ENCODE measurements around the gene LITAFD.
"Not testable (repeated sequence)": the region's sequence is repeated elsewhere in the genome, so short reads cannot be mapped to it uniquely, and the experiment has no call there.

Gene LITAFD

GRCh38 chr16:8855972-8856371 is 26.2 kb upstream of the LITAFD start:
- no peak for DNase-seq (ENCODE audit: low read depth in 2 of 2)

DNA sequence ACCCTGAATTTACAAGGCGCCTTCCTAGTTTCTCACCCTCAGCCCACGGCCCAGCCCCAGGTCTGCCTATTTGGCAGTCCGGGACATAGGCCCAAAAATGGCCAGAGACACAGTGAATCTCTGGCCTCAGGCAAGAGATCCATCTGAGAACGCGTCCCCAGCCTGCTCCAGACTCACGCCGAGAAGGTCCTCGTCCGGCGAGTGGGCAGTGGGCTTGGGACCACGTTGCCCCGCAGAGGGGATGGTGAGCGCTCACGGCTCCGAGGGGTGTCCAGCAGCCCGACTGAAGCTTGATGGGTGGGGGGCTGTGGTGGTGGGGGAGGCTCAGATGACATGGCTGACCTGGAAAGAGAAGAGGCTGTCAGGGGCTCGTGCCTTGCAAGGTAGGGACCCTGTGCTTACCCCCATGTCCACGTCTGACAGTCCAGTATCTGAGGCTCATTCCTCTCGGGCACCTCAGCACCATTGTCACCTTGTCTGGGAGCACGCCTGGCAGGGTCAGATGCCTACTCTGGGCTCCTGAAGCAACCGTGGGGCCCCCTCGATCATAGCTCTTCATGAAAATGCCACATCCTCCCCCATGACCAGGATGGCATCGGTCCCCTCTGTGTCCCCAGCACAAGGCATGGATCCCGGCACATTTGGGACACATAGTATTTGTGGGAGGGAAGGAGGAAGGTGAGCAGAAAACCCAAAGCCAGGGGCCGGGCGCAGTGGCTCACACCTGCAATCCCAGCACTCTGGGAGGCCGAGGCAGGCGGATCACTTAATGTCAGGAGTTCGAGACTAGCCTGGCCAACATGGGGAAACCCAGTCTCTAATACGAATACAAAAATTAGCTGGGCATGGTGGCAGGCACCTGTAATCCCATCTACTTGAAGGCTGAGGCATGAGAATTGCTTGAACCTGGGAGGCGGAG is 22.9 kb upstream of the LITAFD start:
- DNase-seq (ENCODE audit: low read depth in 2 of 2) = no peak

GRCh38 chr16:8859913-8860881 is 22.0 kb upstream of the LITAFD start:
- DNase-seq (ENCODE audit: low read depth in 2 of 2) = no peak

GRCh38 chr16:8861563-8862308 is 20.4 kb upstream of the LITAFD start:
- no peak for DNase-seq (ENCODE audit: low read depth in 2 of 2)

DNA sequence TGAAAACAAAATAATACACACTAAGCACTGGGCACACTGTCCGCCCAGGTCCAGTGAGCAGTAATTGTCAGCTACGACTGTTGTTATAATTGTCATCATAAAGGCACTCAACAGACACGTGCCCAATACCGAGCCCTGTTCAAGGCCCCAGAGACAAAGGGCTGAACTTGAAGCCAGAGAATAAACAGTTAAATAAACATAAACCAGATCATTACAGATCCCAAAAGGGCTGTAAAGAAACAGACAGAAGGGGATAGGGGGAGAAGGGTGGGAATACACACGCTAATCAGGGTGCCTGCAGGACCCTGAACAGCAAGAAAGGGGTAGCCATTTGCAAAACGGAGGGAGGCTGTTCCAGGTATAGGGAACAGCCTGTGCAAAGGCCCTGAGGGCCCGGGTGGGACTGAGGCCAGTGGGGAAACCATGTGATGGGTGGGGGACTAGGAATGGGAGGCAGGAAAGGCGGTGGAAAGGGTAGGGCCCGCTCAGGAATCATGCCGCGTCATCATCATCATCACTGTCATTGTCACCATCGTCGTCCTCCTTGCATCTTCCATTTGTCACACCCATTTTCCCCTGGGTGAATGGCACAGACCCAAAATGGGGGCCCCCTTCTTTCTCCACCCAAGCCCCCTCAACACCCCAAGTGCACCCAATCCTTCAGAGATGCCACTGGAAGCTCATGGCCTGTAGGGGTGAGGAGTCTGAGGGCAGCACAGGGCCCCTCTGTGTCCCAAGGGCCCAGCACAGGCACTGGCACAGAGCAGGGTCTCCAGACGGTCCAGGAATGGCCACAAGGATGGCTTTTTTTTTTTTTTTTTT is 19.6 kb upstream of the LITAFD start:
- no peak for DNase-seq (ENCODE audit: low read depth in 2 of 2)

- no peak for DNase-seq (ENCODE audit: low read depth in 2 of 2)
Observed at GRCh38 chr16:8863594-8864424, 18.3 kb upstream of the LITAFD start.

DNA sequence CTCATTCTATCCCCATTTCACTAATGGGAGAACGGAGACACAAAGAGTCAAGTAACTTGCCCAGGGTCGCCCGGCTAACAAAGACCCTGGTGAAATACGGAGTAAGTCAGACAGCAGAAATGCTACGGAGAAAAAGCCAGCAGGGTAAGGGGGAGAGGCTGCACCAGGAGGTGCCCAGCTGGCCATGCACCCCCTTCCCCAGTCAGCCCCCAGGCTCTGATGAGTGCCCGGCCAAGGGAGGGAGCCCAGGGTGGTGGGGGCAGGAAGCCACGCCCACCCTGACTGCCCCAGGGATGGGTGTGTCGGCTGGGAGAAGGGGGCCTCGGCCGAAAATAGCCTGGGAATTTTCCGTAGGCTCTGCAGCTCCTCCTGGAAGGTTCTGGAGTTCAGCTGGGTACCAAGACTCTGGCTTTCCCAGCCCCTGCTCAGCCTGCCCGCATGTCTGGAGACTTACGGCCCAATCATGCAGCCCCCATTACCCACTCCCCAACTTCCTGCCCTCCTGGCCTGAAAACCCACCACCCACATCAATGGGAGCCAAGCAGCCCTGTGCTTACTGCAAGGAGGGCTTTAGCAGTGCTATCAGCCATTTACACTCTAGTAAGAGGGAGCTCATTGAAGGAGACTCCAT is 17.6 kb upstream of the LITAFD start:
- no peak for DNase-seq (ENCODE audit: low read depth in 2 of 2)

DNA sequence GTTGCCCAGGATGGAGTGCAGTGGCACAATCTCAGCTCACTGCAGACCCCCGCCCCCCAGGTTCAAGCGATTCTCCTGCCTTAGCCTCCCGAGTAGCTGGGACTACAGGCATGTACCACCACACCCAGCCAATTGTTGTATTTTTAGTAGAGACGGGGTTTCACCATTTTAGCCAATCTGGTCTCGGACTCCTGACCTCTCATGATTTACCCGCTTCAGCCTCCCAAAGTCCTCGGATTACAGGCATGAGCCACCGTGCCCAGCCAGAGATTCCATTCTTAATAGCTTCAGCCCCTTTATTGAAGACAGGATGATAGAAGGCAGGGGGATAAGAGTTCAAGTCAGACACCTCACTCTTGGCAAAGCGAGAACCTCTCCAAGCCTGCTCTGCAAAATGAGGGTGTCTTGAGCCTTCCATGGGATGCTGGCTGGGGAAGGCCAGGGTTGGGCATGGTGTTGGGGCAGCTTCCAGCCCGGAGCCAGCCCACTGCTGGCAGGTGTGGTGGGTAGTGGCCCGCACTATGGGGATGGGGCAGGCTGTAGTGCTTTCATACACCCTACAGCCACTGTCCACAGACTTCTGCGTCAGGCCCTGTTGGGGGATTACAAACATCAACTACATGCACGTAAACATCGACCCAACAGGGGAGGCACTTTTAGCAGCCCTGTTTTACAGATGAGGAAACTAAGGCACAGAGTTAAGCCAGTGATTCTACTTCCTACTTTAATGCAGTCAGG is 16.8 kb upstream of the LITAFD start:
- no peak for DNase-seq (ENCODE audit: low read depth in 2 of 2)

DNA sequence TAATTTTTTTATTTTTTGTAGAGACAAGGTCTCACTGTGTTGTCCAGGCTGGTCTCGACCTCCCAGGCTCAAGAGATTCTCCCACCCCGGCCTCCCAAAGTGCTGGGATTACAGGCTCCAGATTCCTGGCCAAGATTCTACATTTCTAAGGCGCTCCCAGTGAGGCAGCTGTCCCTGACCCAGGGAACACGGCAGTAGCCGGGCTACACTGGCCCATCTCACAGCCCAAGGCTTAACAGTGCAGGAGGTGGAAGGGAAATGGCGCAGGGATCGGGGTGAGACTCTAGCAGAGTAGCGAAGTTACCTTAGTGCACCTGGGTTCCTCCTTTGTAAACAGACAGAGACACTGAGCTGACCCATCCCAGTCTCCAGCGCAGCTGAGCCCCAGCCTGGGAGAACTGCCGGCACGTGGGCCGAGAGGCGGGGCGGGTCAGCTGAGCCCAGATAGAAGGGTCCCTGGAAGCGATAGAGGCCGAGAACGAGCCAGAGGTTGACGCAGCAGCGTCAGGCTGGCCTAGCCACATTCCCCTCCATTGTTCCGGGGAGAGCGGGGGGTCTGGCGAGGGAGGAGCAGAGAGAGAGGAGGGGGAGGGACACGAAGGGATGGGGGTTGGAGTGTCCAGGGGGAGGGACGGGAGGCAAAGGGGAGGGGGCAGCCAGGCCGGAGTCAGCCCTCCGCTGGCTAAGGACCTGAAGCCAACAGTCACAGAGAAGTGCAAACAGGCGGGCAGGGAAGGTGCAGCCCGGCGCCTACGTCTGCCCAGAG is 15.8 kb upstream of the LITAFD start:
- DNase-seq (ENCODE audit: low read depth in 2 of 2) = no peak

DNA sequence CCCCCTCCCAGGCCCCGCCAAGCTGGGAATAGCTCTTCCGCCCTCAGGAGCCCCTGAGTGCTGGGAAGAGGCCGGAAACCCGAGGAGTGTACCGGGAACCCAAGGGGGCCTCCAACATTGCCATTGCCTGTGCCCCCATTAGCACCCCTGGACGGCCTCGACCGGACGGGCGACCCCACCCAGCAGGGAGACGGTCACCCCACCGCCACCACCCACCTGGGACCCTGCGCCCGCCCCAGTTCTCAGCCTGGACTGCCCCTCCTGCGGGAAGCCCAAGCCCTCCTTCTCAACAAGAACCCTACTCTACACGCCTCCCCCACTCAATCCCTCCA is 15.3 kb upstream of the LITAFD start:
- no peak for DNase-seq (ENCODE audit: low read depth in 2 of 2)

DNA sequence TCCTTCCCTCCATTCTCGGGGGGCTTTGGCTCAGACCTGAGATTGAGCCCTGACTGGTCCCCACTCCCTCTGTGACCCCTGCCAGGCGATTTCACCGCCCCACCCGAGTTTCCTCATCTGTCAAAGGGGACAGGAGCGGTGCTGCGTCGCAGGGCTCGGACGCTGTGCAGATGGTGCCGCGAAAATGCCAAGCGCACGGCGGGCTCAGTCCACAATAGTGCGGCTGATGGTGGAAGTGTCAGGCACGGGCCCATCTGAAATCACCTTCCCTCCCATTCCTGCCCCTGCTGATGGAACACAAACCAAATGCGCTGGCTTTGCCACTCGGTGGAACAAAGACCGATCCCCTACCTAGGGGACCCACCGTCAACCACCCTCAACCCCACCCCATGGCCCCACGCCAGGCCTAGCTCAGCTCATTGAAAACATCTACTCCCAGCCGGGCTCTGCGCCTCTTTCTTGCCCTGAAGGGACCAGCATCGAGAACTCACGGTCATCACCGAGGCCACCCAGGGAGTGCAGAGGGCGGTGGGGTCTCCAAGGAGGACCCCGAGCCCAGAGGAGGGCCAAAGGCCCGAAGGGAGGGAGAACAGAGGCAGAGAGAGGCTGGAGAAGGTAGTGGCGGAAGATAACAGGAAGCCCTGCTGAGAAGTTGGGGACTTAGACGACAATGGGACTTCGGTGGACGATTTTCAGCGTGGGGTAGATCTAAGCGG is 14.8 kb upstream of the LITAFD start:
- DNase-seq (ENCODE audit: low read depth in 2 of 2) = no peak

DNA sequence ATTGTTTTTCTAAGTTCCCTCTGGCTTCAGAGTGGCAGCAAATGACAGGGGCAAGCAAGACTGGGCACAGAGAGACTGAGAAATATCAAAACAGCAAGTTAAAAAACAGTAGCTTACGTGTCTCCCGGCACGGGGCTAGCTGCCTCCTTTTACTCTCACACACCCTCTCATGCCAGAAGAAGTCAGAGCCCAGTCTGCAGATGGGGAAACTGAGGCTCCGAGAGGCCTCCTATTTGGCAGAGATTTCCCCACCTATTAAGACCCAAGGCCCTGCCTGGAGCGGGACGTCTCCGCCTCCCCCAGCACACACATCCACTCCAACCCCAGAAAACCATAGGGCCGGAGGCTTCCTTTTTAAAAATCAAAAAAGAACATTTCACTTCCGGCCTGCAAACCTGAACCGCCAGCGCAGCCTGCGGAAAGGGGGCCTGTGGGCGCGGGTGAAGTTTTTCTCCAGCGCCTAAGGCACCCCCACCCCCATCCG is 14.2 kb upstream of the LITAFD start:
- DNase-seq (ENCODE audit: low read depth in 2 of 2) = no peak

- DNase-seq (ENCODE audit: low read depth in 2 of 2) = peak; percentile 72 to 86
Observed at GRCh38 chr16:8868416-8869211, 13.5 kb upstream of the LITAFD start, which contains the start of gene CARHSP1. Gene CARHSP1 (minus strand): TSS chr16:8869006. CDS start chr16:8859328, 9,678 bp downstream.

DNA sequence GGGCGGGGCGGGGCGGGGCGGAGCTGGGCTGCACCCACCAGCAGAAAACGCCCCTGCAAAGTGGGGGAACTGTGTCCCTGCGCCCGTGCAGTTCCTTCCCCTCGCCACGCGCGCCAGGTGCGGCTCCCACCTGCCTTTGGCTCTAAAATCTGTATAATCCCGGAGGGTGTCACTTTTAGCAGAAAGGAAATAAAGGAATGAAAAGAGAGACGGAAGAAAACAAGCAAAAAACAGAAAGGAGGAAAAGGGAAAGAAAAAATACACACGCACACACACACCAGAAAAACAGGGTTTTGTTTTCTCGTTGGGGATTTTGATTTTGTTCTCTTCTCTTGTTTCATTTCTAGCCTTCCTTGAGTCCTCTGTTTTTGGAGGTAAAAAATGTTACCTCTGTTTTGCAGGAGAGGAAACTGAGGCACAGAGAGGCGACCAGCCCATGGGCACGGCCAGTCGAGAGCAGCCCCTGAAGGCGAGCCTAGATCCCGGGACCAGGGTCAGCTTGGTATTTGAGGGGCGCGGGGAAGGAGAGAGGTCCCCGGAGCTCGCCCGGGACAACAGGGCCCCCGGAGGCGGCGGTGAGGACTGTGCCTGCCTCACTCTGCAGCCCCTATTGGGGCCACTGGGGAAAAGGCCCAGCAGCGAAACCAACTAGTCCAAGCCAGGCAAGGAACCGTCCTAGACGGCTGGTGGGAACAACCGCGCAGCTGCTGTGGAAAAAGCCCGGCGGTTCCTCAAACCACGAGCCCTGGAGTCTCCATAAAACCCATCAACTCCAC is 12.8 kb upstream of the LITAFD start:
- no peak for DNase-seq (ENCODE audit: low read depth in 2 of 2)

GRCh38 chr16:8869988-8870241 is 12.2 kb upstream of the LITAFD start:
- DNase-seq (ENCODE audit: low read depth in 2 of 2) = not testable (repeated sequence)

DNA sequence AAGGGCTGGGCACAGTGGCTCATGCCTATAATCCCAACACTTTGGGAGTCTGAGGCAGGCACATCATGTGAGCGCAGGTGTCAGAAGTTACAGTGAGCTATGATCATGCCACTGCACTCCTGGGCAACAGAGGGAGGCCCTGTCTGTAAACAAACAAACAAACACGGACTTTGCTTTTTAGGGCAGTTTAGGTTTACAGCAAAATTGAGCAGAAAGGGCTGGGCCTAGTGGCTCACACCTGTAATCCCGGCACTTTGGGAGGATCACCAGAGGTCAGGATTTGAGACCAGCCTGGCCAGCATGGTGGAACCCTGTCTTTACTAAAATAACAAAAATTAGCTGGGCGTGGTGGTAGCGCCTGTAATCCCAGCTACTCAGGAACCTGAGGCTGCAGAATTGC is 10.1 kb upstream of the LITAFD start:
- no peak for DNase-seq (ENCODE audit: low read depth in 2 of 2)
